HG03558 (cell line): ENCODE results near the gene HLA-DOA.

Experiments used
- ATAC-seq: cut with Tn5 transposase; IDR thresholded peaks from one replicate; pipeline ENCODE4 v1.9.1; 2021; ENCODE audit warnings: moderate number of reproducible peaks; ENCODE audit not compliant: unreplicated experiment; ENCODE audit errors: extremely low read depth

Gene HLA-DOA

DNA sequence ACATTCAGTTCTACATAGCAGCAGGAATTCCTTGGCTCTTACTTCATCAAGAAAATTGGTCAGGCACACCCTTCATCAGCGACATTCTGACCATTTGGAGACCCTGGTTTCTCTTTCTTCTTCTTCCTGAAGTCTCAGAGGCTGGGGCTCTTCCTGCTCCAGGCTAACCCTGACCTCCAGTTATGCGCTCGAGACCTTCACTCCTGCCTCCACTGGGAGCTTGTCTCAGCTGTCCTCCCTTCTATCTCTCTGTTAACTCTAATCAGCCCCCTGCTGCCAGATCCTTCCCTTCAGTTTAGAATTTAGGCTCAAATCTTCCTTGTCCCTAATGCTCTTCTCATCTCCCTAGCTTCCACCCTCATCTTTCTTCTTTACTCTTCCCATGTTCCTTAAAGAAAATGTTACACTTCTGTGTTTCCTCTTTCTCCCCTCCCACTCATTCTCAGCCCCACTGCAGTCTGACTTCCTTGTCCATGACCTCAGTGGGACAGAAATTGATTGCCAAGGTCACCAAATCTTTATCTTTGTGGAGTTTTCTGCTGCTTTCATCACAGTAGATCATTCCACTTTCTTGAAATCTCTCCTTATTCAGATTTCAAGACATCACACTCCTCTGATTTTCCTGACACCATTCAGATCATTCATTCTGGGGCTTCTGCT lies 8.4 kb upstream of the HLA-DOA start:
- no peak for ATAC-seq

DNA sequence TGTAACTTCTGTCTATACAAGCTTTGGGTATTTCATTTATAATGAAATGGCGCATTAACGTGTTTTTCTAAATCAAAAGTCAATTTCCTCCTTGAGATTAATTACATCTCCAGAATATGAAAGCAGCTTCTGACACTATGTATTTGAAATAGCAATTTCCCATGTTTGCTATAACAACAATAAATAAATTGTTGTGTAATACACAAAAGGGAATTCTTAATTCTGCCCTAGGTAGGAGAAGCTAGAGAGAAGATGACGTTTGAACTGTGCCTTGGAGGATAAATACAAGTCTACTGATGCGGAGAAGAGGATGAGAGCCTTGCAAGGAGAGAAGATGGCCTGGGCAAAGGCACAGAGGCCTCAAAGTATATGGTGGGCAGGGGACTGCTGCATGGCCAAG lies 7.6 kb upstream of the HLA-DOA start:
- no peak for ATAC-seq

DNA sequence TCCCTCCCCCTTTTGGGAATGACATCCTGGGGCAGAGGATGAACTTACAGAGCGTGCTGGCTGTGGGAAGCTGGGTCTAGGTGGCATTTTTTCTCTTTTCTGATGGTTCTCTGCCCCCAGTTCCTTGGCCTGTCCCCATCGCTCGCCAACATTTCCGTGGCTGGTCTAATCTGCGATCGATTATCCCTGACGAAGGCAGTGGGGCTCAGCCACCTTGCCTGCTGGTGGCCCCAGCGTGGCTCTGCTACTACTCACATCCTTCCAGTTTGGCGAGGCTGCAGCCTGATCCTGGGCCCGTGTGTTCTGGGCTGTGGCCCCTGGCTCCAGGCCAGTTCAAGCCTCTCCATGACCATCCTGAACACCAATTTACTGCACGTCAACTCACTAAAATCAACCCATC lies 6.4 kb upstream of the HLA-DOA start:
- ATAC-seq, result no peak

DNA sequence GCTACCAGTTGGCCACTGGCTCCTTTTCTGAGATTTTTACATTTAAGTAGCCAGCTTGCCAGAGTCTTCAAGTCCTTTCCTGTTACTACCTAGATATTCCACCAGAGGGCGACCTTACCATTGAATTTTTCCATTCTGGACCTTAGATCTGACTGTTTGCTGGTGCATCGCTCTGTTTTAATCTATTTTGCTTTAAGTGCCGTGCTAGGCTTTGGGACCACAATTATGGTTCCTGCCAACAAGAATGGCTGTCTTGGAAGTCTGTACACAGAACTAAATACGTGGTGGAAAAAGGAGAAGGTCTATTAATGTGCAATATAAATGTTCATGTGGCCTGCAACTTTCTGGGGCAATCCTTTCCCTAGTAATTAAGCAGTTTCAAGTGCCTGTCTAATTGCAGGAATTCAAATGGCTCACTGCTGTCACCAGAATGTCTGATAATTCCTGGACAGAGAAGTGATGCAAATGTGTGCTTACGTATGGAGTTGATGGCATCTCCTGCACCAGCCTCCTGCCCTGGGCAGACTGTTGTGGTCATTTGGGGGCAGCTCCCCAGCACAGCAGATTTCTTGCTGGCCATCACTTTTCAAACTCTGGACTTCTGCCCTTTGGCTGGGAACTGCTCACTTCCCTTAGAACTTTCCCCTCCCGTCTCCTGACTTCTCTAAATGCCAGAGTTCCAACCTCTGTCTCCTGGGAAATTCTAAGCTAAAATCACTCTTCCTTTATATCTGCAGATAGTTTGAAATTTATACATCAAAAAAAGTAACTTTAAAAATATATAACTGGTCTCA lies 5.6 kb upstream of the HLA-DOA start:
- ATAC-seq, result no peak

DNA sequence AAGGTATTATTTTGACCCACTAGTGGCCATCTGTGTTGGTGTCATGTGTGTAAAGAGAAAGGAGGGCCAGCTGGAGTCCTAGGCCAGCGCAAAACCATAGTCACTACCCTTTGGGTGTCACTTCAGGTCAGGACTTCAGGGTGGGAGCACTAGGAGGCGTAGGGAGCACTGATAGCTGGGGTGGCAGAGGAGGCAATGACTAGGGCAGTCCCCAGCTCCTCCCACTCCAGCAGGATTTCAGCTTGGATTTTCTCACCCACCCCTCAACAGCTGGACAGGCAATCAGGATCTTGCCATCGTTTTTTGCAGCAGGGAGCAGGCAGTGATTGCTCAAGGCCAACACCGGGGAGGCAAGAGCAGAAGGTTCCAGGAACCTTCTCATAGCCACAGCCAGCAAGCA lies 4.2 kb upstream of the HLA-DOA start:
- no peak for ATAC-seq

DNA sequence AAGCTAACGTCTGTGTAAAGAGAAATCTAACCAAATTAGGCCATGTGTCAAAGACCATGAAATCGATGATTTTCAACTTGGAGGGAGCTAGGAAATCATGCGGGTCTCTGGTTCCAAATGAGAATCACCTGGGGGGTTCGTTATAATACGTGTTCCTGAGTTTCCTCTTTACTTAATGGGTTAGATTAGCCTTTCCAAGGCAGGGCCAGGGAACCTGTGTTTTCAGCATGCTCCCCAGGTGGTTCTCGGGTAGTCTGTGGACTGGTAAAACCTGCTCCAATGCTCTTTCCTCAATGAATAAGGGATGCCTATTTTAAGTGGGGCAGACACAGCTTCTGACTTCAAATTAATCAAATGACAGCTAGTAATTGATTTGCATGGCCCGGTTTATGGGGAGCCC lies 965 bp upstream of the HLA-DOA start:
- no peak for ATAC-seq

DNA sequence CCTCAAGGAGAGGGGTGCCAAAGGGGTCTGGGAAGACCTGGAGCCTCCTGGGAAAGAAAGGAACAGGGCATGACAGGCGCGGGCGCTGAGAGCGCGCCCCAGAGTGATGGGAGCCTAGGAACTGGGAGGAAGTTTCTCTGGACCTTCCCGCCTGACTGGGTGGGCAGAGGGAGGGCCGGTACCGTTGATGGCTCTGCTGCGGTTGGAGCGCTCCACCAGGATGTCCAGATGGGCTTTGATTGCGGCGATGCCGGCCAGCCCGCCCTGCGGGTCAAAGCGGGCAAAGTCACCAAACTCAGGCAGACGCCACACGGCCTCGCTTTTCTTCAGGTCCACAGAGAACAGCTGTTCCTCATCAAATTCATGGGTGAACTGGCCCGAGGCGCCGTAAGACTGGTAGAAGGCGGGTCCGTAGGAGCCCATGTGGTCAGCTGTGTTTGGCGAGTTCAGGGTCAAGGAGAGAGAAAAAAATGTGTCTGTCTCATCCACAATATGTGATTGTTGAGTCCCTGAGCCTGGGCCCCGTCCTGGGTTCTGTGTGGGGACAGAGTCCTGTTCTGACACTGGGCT lies 1.5 kb downstream of the HLA-DOA start:
- ATAC-seq, result no peak

DNA sequence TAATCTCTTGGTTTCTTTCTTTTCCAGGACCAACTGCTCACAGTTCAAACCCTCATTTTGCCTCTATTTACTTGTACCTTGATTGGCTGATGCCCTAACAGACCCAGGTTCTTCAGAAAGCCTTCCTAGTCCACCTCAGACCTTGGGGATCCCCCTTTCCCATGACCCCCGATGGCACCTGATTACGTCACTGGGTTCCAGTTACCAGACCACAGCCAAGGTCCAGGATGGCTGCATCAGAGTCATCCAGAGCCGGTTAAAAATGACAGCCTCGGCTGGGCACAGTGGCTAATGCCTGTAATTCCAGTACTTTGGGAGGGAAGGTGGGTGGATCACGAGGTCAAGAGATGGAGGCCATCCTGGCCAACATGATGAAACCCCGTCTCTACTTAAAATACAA lies 4.5 kb downstream of the HLA-DOA start:
- ATAC-seq, result no peak

DNA sequence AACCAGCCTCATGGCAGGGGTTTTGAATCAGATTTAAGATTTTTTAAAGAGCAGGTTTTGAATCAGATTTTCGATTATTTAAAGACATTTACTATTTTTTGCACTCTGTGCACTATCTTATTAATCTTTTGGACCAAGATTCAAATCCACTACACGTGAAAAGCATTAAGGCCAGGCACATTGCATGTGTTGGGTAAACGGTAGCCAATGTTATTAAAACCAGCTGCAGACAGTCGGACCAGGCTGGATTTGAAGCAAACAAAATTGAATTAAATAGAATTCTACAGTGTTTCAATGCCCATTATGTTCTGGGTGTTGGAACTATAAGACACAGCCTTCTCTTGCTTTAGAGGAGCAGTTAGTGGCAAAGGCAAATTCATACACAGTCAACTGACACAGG lies 7.7 kb downstream of the HLA-DOA start:
- no peak for ATAC-seq

DNA sequence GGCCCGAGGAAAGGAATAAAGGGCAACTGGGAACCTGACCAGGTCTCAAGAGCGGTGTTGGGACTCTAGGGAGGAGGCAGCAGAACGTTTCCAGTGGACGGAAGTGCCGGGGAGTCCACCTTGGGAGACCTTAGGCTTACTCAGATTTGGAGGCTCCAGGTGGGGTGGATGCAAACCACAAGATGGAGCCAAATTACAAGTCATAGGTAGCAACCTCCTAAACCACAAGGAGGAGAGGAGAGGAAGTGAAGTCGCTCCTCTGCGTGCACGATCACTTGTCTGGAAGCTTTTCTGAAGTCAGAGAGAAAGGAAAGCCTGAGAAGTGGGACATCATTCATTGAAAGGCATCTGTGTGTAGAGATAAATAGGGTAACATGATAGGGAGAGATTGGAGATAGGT lies 9.3 kb downstream of the HLA-DOA start:
- no peak for ATAC-seq

DNA sequence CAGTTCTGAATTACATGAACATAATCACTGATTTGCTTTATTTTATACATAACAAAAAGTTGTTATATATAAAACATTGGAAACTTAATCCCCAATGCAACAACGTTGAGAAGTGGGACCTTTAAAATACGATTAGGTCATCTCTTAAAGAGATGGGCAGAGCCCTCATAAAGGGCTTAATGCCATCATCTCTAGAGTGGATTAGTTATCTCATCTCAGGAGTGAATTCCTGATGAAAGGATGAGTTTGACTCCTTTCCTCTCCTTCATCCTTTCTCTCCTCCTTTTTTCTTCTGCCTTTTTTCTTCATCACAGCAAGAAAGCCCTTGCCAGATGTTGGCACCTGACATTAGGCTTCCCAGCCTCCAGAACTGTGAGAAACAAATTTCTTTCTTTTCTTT lies 13.9 kb downstream of the HLA-DOA start:
- ATAC-seq, result no peak

DNA sequence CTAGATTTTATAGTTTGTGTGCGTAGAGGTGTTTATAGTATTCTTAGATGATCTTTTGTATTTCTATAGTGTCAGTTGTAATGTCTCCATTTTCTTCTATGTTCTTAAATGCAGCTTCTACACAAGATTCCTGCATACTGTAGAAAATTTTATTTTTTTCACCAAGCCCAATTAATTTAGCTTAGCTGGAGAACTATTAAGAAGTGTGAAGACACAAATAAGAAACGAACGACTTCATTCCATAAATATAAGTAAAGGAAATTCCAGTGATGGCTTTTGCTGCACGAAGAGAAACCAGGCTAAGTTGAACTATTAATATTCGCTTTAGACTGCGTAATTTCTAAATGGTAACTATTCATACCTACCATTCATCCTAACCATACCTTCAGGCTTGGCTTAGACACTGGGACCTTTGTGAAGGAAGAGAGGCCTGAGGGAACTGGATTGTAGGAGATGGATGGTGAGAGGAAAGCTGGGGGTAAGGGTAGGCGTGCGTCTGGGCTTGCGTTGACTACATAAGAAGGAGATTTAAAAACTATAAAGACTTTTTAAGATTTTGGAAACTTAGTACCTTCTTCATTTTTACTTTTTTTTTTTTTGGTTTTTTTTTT lies 15.9 kb downstream of the HLA-DOA start:
- no peak for ATAC-seq

DNA sequence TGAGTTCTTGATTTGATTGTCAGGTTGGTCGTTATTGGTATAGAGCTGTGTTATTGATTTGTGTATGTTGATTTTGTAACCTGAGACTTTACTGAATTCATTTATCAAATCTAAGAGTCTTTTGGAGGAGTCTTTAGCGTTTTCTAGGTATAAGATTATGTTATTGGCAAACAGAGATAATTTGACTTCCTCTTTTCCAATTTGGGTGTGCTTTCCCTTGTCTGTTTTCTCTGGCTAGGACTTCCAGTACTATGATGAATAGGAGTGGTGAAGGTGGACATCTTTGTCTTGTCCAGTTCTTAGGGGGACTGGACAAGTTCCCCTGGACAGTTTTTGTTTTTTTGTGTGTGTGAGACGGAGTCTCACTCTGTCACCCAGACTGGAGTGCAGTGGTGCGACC lies 17.4 kb downstream of the HLA-DOA start:
- no peak for ATAC-seq

DNA sequence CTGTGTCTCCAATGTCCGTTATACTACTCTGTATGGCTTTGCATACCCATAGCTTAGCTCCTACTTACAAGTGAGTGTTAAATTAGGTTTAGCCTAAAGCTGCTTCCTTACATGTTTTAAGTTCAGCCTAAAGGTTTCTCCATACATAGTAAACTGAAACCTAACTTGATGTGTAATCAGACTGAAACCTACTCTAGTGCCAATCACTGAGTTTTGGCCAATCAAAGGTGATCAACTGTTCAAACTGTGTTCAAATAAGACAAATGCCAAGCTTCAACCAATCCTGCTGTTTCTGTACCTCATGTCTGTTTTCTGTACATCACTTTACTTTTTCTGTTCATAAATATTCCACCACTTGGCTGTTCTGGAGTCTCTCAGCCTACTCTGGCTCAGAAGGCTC lies 20.0 kb downstream of the HLA-DOA start:
- ATAC-seq, result no peak

DNA sequence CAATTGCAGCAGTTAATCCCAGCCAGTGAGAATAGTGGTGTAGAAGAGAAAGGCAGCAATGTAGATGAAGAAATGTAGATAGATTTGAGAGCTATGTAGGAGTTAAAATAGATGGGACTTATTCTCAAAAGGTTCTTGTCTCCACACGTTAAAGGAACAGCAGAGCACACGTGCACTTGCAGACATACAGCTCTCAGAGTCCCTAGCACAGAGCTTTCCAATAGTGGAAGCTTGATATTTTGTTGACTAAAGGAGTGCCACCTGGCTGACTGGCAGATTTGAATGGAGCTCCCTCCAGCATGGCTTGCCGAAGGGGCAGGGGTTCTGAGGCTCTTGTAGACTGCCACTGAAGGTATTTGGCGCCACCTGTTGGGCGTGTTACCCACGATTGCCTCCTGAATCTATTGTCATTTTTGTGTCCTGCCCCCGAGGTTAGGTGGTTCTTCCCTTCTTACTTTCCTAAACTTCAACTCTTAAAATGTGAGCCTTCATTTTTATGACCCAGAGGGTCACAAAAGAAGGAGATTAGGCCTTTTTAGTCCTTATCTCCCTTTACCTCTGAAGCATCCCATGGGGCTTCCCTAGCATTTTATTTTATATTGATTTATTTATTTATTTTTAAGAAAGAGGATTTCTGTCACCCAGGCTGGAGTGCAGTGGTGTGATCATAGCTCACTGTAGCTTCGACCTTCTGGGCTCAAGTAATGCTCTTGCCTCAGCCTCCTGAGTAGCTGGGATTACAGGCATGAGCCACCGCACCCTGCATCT lies 24.6 kb downstream of the HLA-DOA start:
- no peak for ATAC-seq

DNA sequence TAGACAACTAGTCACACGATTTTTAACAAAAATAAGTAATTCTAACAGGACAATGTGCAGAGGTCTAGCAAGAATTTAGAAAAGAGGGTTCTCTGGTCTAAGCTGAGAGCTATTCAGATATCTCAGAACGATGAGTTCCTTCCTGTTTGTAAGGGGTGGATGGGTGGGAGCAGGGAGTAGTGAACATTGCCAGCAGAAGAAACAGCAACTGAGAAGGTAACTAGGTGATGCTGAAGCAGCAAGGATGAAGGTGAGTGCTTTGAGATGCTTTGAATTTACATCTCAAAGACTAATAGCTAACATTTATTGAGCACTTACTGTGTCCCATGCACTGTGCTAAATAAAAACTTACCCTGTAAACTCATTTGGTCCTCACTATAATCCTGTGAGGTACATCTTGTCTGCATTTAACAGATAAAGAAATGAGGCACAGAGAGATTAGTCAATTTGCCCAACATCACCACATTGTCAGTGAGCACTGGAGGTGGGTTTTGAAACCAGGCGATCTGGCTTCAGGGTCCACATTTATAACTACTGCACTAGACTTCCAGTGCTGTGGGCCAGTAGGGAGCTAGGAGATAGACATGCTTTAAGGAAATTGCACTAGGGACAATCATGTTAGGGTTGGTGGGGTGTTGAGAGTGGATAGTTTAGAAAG lies 25.3 kb downstream of the HLA-DOA start:
- no peak for ATAC-seq

DNA sequence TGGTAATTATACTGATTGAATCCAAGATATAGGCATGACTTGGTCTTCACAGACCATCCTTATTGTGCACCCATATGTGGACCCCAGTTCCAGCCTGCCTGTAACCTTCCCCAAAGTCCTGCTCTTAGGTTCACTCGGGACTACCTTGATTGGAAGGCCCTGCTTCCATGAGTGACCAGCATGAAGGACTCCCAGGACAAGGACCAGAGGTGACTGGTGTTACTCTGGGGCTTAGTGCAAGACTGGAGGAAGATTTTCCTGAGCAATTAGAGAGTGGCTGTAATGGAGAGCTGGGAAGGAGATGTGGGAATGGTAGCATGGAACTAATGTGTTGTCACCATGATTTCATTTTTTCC lies 25.9 kb downstream of the HLA-DOA start:
- no peak for ATAC-seq

DNA sequence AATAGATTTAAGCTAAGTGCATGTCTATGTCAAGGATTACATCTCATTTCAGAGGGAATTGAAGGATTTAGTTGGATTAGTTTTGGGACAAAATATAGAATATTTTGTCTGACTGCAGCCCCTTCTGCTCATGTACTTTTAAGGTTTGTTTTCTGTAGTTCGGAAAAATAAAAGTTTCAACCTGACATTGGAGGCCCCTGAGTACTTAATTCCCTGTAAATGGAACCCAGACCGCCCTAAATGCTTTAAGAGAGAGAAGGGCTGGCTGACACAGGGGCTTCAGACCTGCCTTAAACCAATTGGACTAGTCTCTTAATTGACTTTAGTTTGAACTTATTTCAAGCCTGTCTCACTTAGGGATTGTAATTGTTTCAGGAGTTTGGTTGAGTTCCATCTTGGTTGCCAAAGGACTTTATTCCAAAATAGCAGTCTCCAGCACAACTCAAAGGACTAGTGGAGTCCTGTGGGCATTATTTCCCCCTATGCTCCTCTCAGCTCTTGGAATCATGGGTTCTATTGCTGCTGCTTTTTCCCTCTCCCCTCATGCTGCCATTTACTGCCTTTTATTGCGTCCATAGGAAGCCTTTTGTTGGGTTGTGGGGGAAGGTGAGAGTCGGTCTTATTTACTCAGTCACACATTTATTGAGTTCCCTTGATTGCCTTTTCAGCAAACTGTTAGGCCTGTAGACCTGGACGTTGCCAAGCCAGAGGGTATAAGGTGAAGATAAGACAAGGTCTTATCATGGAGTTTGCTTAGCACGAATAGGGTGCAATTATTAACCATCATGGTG lies 26.5 kb downstream of the HLA-DOA start:
- ATAC-seq, result no peak

DNA sequence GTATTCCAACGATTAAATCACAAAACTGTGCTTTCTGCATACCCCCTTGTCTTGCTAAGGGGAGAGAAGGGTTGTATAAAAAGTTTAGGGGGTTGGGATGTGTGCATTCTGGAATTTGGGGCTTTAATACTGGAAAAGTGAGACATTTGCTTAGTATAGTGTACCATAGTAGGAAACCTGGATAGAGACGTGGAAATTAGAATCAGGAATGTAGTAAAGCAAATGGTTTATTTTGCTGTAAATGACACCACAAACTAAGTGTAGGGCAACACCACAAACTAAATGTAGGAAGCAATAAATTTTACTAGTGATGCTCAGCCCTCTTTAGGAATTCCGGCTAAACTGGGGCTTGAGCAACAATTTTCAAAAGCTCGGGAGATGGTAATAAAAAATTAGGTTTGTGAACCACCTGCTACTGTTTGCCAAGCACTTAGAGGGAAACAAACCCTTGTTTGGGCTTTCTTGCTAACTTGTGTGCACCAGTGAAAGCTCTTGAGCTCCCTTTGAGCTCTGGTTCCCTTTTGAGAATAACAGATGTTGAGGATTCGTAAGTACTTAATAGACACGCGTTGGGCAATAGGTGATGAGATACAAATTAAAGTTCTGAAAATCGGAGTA lies 27.2 kb downstream of the HLA-DOA start:
- no peak for ATAC-seq
